Endothelial cell of umbilical vein (primary cell): ENCODE data around the gene CATSPER3. TPM values are rescaled to one million over a fixed set of nuclear protein-coding genes. Genes with fewer than 3 reads are reported as not detected.

Experiments
- BruUV-seq: library from RNA; stranded (reverse); fragments of 400-500 nt; replicated peaks from 2 replicates; lab custom pipeline; 2021; lab: Mats Ljungman, UMichigan
- CTCF ChIA-PET: fragments of 300-600, 350-600 bp; sonication (Branson Sonifier 250); formaldehyde crosslinking; loops from one replicate; lab custom pipeline; 2021; ENCODE audit warnings: antibody characterized with exemption, inconsistent platforms; lab: Charles Lee
- POLR2A ChIA-PET: fragments of 300-600, 350-600 bp; sonication (Branson Sonifier 250); formaldehyde crosslinking; loops from one replicate; lab custom pipeline; 2021; ENCODE audit warnings: antibody characterized with exemption, inconsistent platforms; lab: Charles Lee
- DNase-seq: peaks from one replicate; pipeline ENCODE4 v3.0.0-alpha.2; 2011; ENCODE audit warnings: low read depth, low spot score
- FAIRE-seq: peaks from 2 replicates; lab custom pipeline; 2011; peaks lifted over from hg19 to GRCh38; lab: Jason Lieb, UNC
- H2AFZ ChIP-seq: 2 replicates; pipeline ENCODE4 v1.6.0; 2012; ENCODE audit warnings: low read depth, low read length, control low read depth, inconsistent platforms
- H3K27ac ChIP-seq: 2 replicates; pipeline ENCODE4 v1.5.1; 2011; ENCODE audit warnings: low read depth, mild to moderate bottlenecking, control low read depth, low read length, moderate library complexity; ENCODE audit not compliant: insufficient read depth
- H3K27me3 ChIP-seq, 2 experiments: 2 replicates each; pipeline versions ENCODE4 v1.6.0 to v1.6.1; 2011; ENCODE audit warnings: low read length in 2 of 2, mixed read lengths in 1 of 2; ENCODE audit not compliant: control insufficient read depth in 2 of 2, insufficient read depth in 2 of 2
- H3K36me3 ChIP-seq, 2 experiments: 2 replicates in 1 of 2; 3 replicates in 1 of 2; pipeline ENCODE4 v1.5.1; 2011; ENCODE audit warnings: low read length in 2 of 2, mild to moderate bottlenecking in 1 of 2, moderate library complexity in 1 of 2; ENCODE audit not compliant: control insufficient read depth in 2 of 2, insufficient read depth in 2 of 2; ENCODE audit errors: extremely low read depth in 1 of 2
- H3K4me1 ChIP-seq: 3 replicates; pipeline ENCODE4 v1.5.1; 2011; ENCODE audit warnings: mild to moderate bottlenecking, low read length; ENCODE audit not compliant: control insufficient read depth, insufficient read depth; ENCODE audit errors: extremely low read depth
- H3K4me2 ChIP-seq: 2 replicates; pipeline ENCODE4 v1.6.1; 2011; ENCODE audit warnings: low read length, control low read depth, mixed read lengths; ENCODE audit not compliant: insufficient read depth
- H3K4me3 ChIP-seq, 3 experiments: fragments of 200-600 bp in 1 of 3; sonication (generic), shearing (Covaris generic) in 1 of 3; replicated peaks in 1 of 3; 2 replicates each; pipeline ENCODE4 v1.5.1; 2011 to 2016; ENCODE audit warnings: control low read depth in 3 of 3, low read length in 3 of 3, mild to moderate bottlenecking in 2 of 3, inconsistent platforms in 1 of 3, low read depth in 1 of 3, moderate library complexity in 1 of 3; ENCODE audit not compliant: insufficient read depth in 1 of 3
- H3K79me2 ChIP-seq: 2 replicates; pipeline ENCODE4 v1.6.0; 2012; ENCODE audit warnings: low read length, inconsistent platforms; ENCODE audit not compliant: control insufficient read depth, insufficient read depth
- H3K9ac ChIP-seq: replicated peaks from 2 replicates; pipeline ENCODE3; 2011; ENCODE audit warnings: low read length, control low read depth; ENCODE audit not compliant: insufficient read depth; ENCODE audit errors: extremely low read depth
- H3K9me1 ChIP-seq: replicated peaks from 3 replicates; pipeline ENCODE4 v1.6.0; 2011; ENCODE audit warnings: mild to moderate bottlenecking, low read length; ENCODE audit not compliant: control insufficient read depth, insufficient read depth; ENCODE audit errors: extremely low read depth
- H3K9me3 ChIP-seq: replicated peaks from 2 replicates; pipeline ENCODE4 v1.5.1; 2012; ENCODE audit warnings: low read length, inconsistent platforms; ENCODE audit not compliant: control insufficient read depth, insufficient read depth
- H4K20me1 ChIP-seq: replicated peaks from 2 replicates; pipeline ENCODE3; 2011; ENCODE audit warnings: mild to moderate bottlenecking, low read length; ENCODE audit not compliant: control insufficient read depth, insufficient read depth; ENCODE audit errors: extremely low read depth
- EZH2 ChIP-seq: IDR thresholded peaks from 2 replicates; pipeline ENCODE4 v1.6.1; 2012; ENCODE audit warnings: borderline replicate concordance, low read depth, mild to moderate bottlenecking, moderate library complexity, low read length, inconsistent platforms; ENCODE audit not compliant: severe bottlenecking
- FOS ChIP-seq: IDR thresholded peaks from 2 replicates; pipeline ENCODE4 v1.6.1; 2011; ENCODE audit warnings: mild to moderate bottlenecking, low read length, moderate library complexity, borderline replicate concordance; ENCODE audit not compliant: insufficient read depth
- GATA2 ChIP-seq: IDR thresholded peaks from 2 replicates; pipeline ENCODE4 v1.7.0; 2011; ENCODE audit warnings: low read depth, mild to moderate bottlenecking, moderate library complexity, mixed read lengths, low read length; ENCODE audit not compliant: insufficient read length, insufficient read depth
- JUN ChIP-seq: IDR thresholded peaks from 2 replicates; pipeline ENCODE4 v1.6.1; 2011; ENCODE audit warnings: borderline replicate concordance, low read depth; ENCODE audit not compliant: insufficient read length, insufficient read depth
- MYC ChIP-seq: IDR thresholded peaks from one replicate; pipeline ENCODE4 v1.6.1; 2011; ENCODE audit warnings: mild to moderate bottlenecking, low read depth, low read length
- POLR2A ChIP-seq: IDR thresholded peaks from 2 replicates; pipeline ENCODE4 v1.6.1; 2012; ENCODE audit warnings: low read depth, mild to moderate bottlenecking, control low read depth, low read length
- POLR2AphosphoS5 ChIP-seq: IDR thresholded peaks from 2 replicates; pipeline ENCODE4 v1.6.1; 2012; ENCODE audit warnings: low read depth, mild to moderate bottlenecking, control low read depth, low read length, moderate library complexity; ENCODE audit not compliant: insufficient read depth
- dilution Hi-C: fragments of 300-500 bp; cut with MboI; formaldehyde crosslinking; loops from one replicate; pipeline ENCODE4 v1.15.0; 2019; ENCODE audit warnings: low sequenced_read_pairs; ENCODE audit not compliant: extremely low pct_ligation_motif_present
- intact Hi-C: fragments of 100-400 bp; cut with micrococcal nuclease; formaldehyde crosslinking; loops from one replicate; pipeline ENCODE4 v1.10.0; 2022
- polyA plus RNA-seq, 4 experiments: library from polyadenylated mRNA; depleted of rRNA in 3 of 4; stranded (reverse) in 3 of 4; unstranded in 1 of 4; fragments of >200 nt; gene quantifications; 2 replicates each; pipeline versions ENCODE4 v1.2.1 to v1.2.3, GENCODE V29; 2011 to 2012; ENCODE audit warnings: missing spikeins in 1 of 4
- total RNA-seq: library from RNA; stranded (reverse); gene quantifications from 2 replicates; pipeline ENCODE4 v1.2.3, GENCODE V29; 2021
- TF ChIP-seq, protein P1 (sequence below): IDR thresholded peaks from 2 replicates; pipeline ENCODE4 v1.6.1; 2011; ENCODE audit not compliant: insufficient read depth, insufficient read length
- TF ChIP-seq, protein P2 (sequence below), 2 donors: IDR thresholded peaks; 1 replicate in 1 of 2; 2 replicates in 1 of 2; pipeline ENCODE4 v1.5.1; 2011; ENCODE audit warnings: low read length in 2 of 2, mild to moderate bottlenecking in 2 of 2, moderate library complexity in 2 of 2, control low read depth in 1 of 2, inconsistent platforms in 1 of 2, low read depth in 1 of 2; ENCODE audit not compliant: insufficient read depth in 1 of 2; ENCODE audit errors: extremely low read depth in 1 of 2

The CATSPER3 gene
- total and polyA plus RNA-seq, 2 donors (not counting 3 experiments of a cell fraction or from before 2014, with no cell fraction given), result 0.43 to 0.71 TPM

DNA sequence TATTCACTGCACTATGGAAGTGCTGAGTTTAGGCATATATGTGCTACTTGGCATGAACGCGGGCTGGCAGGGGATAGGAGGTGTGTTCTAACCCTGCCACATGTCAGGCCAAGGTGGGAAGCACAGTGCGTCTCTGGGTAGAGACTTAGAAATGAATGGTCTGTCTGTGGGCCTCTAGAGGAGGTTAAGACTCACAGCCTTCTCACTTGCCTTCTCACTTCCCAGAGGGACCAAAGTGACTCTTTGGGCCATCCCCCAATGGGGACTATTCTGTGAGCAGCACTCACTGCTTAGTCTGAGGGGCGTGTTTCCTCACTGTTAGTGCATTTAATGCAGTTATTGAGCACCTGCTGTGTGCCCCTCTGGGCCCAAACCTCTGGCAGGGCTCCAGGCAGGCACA is 68.7 kb downstream of the CATSPER3 start:
- Histone ChIP-seq H3K9me3 (no peaks in the 10 kb centered on the region), H3K79me2 (no peaks in the 10 kb centered on the region), H3K9ac (no peak overlapping the region), H3K36me3 (no peaks in the 10 kb centered on the region), H3K27ac (no peak overlapping the region), H3K27me3 (peaks cover 82 to 95% of the 10 kb centered on the region in 2 experiments), H3K4me1 (peaks cover 5% of the 10 kb centered on the region), H3K4me3 (no peak overlapping the region), H3K4me2 (no peak overlapping the region), H3K9me1 (no peaks in the 10 kb centered on the region), H4K20me1 (no peaks in the 10 kb centered on the region), H2AFZ (no peak overlapping the region)
- BruUV-seq, result no TSS peak
- TF ChIP-seq GATA2, result no peak
- TF ChIP-seq EZH2, result no peak
- no peak for TF ChIP-seq FOS
- TF ChIP-seq JUN, result no peak
- TF ChIP-seq POLR2A, result no peak
- TF ChIP-seq, protein P1, sequence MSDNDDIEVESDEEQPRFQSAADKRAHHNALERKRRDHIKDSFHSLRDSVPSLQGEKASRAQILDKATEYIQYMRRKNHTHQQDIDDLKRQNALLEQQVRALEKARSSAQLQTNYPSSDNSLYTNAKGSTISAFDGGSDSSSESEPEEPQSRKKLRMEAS, result no peak
- TF ChIP-seq MYC, result no peak
- TF ChIP-seq, protein P2, sequence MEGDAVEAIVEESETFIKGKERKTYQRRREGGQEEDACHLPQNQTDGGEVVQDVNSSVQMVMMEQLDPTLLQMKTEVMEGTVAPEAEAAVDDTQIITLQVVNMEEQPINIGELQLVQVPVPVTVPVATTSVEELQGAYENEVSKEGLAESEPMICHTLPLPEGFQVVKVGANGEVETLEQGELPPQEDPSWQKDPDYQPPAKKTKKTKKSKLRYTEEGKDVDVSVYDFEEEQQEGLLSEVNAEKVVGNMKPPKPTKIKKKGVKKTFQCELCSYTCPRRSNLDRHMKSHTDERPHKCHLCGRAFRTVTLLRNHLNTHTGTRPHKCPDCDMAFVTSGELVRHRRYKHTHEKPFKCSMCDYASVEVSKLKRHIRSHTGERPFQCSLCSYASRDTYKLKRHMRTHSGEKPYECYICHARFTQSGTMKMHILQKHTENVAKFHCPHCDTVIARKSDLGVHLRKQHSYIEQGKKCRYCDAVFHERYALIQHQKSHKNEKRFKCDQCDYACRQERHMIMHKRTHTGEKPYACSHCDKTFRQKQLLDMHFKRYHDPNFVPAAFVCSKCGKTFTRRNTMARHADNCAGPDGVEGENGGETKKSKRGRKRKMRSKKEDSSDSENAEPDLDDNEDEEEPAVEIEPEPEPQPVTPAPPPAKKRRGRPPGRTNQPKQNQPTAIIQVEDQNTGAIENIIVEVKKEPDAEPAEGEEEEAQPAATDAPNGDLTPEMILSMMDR (IDR thresholded peaks at IDR 0.05; ENCODE audit: extremely low read depth in 1 of 2, insufficient read depth in 1 of 2, low read depth in 1 of 2, low read length in 2 of 2), result no peak
- no peak for TF ChIP-seq POLR2AphosphoS5
- no peak for FAIRE-seq
- CTCF ChIA-PET, result interaction anchor here (1.2 kb wide), 1 partner anchor 155 kb away, joined by 3 read pairs; no protein-coding TSS in a partner anchor
- dilution Hi-C loops (no loop called here), intact Hi-C loops (no loop called here)
- POLR2A ChIA-PET, result no interaction called here
- no peak for DNase-seq
